ENCODE results near the gene HPD. TPM values are rescaled to one million over a fixed set of nuclear protein-coding genes. Genes with fewer than 3 reads are reported as not detected.

HPD gene
- total and polyA plus RNA-seq, 2 donors (not counting 1 experiment from before 2014, with no cell fraction given) = 0.17 to 0.36 TPM

- no peak overlapping the region for H3K4me2 ChIP-seq (ENCODE audit: extremely low read depth, insufficient read depth, low read length)
- H3K4me3 ChIP-seq (replicated peaks in 1 of 4; ENCODE audit: control extremely low read depth in 1 of 4, insufficient read depth in 1 of 4, low read depth in 3 of 4, low read length in 4 of 4) = no peak overlapping the region
- H3K27ac ChIP-seq (ENCODE audit: insufficient read depth, low read length) = no peak overlapping the region
- TF ChIP-seq CTCF (conservative IDR thresholded peaks at IDR 0.05 in 1 of 2, IDR thresholded peaks at IDR 0.05 in 1 of 2; ENCODE audit: low read depth in 1 of 2, low read length in 2 of 2) (no peak), EZH2 (IDR thresholded peaks at IDR 0.05; ENCODE audit: low read length, missing control alignments) (no peak)
- no peak overlapping the region for H2AFZ ChIP-seq (ENCODE audit: low read length)
- no peaks in the 10 kb centered on the region for H3K27me3 ChIP-seq (ENCODE audit: control insufficient read depth, insufficient read depth, low read length)
- H3K9ac ChIP-seq (ENCODE audit: insufficient read depth, low read length) = no peak overlapping the region
- H3K79me2 ChIP-seq (ENCODE audit: control insufficient read depth, insufficient read depth, low read length) = no peaks in the 10 kb centered on the region
- H4K20me1 ChIP-seq (ENCODE audit: control insufficient read depth, extremely low read depth, insufficient read depth, low read length) = no peaks in the 10 kb centered on the region
- no peaks in the 10 kb centered on the region for H3K9me3 ChIP-seq (ENCODE audit: control insufficient read depth, insufficient read depth, low read depth, low read length)
- peaks cover 24% of the 10 kb centered on the region for H3K36me3 ChIP-seq (ENCODE audit: control insufficient read depth, insufficient read depth, low read length)
- no peak for DNase-seq (ENCODE audit: low read depth in 2 of 2)
- H3K4me1 ChIP-seq (ENCODE audit: control insufficient read depth, extremely low read depth, insufficient read depth, low read length) = no peaks in the 10 kb centered on the region
Observed at GRCh38 chr12:121831571-121832245, 27.0 kb downstream of the HPD start.

- H3K9ac ChIP-seq (ENCODE audit: insufficient read depth, low read length) = no peak overlapping the region
- DNase-seq (ENCODE audit: low read depth in 2 of 2) = no peak
- no peaks in the 10 kb centered on the region for H3K79me2 ChIP-seq (ENCODE audit: control insufficient read depth, insufficient read depth, low read length)
- H3K9me3 ChIP-seq (ENCODE audit: control insufficient read depth, insufficient read depth, low read depth, low read length) = no peaks in the 10 kb centered on the region
- no peaks in the 10 kb centered on the region for H3K4me1 ChIP-seq (ENCODE audit: control insufficient read depth, extremely low read depth, insufficient read depth, low read length)
- no peak overlapping the region for H2AFZ ChIP-seq (ENCODE audit: low read length)
- H3K4me3 ChIP-seq (replicated peaks in 1 of 4; ENCODE audit: control extremely low read depth in 1 of 4, insufficient read depth in 1 of 4, low read depth in 3 of 4, low read length in 4 of 4) = no peak overlapping the region
- no peak overlapping the region for H3K27ac ChIP-seq (ENCODE audit: insufficient read depth, low read length)
- no peak overlapping the region for H3K4me2 ChIP-seq (ENCODE audit: extremely low read depth, insufficient read depth, low read length)
- H3K36me3 ChIP-seq (ENCODE audit: control insufficient read depth, insufficient read depth, low read length) = peaks cover 28% of the 10 kb centered on the region
- TF ChIP-seq EZH2 (IDR thresholded peaks at IDR 0.05; ENCODE audit: low read length, missing control alignments) (no peak), CTCF (conservative IDR thresholded peaks at IDR 0.05 in 1 of 2, IDR thresholded peaks at IDR 0.05 in 1 of 2; ENCODE audit: low read depth in 1 of 2, low read length in 2 of 2) (no peak)
- H3K27me3 ChIP-seq (ENCODE audit: control insufficient read depth, insufficient read depth, low read length) = no peaks in the 10 kb centered on the region
- H4K20me1 ChIP-seq (ENCODE audit: control insufficient read depth, extremely low read depth, insufficient read depth, low read length) = no peaks in the 10 kb centered on the region
Observed at GRCh38 chr12:121830588-121831265, 27.9 kb downstream of the HPD start.

DNA sequence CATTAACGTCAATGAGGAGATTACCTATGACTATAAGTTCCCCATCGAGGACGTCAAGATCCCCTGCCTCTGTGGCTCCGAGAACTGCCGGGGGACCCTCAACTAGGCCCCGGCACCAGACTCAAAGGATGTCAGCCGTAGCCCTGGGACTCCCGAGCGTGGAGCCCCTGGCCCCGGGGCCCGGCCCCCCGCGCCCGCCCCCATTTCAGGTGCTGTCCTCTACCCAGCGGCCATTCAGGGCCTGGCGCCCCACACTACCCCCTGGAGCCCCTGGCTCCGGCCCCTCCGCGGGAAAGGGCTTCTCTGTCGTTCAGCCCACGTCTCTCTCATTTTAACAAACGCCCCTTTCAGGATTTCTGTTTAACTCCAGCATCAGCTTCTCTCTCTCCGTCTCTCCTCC, 28.5 kb downstream of the HPD start:
- H3K4me1 ChIP-seq (ENCODE audit: control insufficient read depth, extremely low read depth, insufficient read depth, low read length) = no peaks in the 10 kb centered on the region
- H4K20me1 ChIP-seq (ENCODE audit: control insufficient read depth, extremely low read depth, insufficient read depth, low read length) = no peaks in the 10 kb centered on the region
- H3K4me2 ChIP-seq (ENCODE audit: extremely low read depth, insufficient read depth, low read length) = no peak overlapping the region
- peaks cover 31% of the 10 kb centered on the region for H3K36me3 ChIP-seq (ENCODE audit: control insufficient read depth, insufficient read depth, low read length)
- H3K9me3 ChIP-seq (ENCODE audit: control insufficient read depth, insufficient read depth, low read depth, low read length) = no peaks in the 10 kb centered on the region
- H3K4me3 ChIP-seq (replicated peaks in 1 of 4; ENCODE audit: control extremely low read depth in 1 of 4, insufficient read depth in 1 of 4, low read depth in 3 of 4, low read length in 4 of 4) = no peak overlapping the region
- no peak overlapping the region for H2AFZ ChIP-seq (ENCODE audit: low read length)
- no peak overlapping the region for H3K9ac ChIP-seq (ENCODE audit: insufficient read depth, low read length)
- no peak for DNase-seq (ENCODE audit: low read depth in 2 of 2)
- no peaks in the 10 kb centered on the region for H3K79me2 ChIP-seq (ENCODE audit: control insufficient read depth, insufficient read depth, low read length)
- no peak overlapping the region for H3K27ac ChIP-seq (ENCODE audit: insufficient read depth, low read length)
- no peaks in the 10 kb centered on the region for H3K27me3 ChIP-seq (ENCODE audit: control insufficient read depth, insufficient read depth, low read length)
- TF ChIP-seq EZH2 (IDR thresholded peaks at IDR 0.05; ENCODE audit: low read length, missing control alignments) (no peak), CTCF (conservative IDR thresholded peaks at IDR 0.05 in 1 of 2, IDR thresholded peaks at IDR 0.05 in 1 of 2; ENCODE audit: low read depth in 1 of 2, low read length in 2 of 2) (no peak)

Data from fibroblast of lung (primary cell).